Sigmoid colon (tissue), 4 donors: ENCODE measurements around the gene KCNK3.

Experiments used
- CTCF ChIP-seq, 4 experiments: fragments of 450-650 bp in 3 of 4; fragments of 200-600 bp in 1 of 4; IDR thresholded peaks; one replicate each; pipeline ENCODE4 v1.5.1; 2016 to 2019; ENCODE audit warnings: antibody characterized with exemption in 4 of 4, mild to moderate bottlenecking in 3 of 4, moderate library complexity in 2 of 4
- EP300 ChIP-seq, 4 donors: sonication (generic); formaldehyde crosslinking; IDR thresholded peaks; one replicate each; pipeline ENCODE4 v1.6.1; 2017; ENCODE audit warnings: antibody characterized with exemption in 4 of 4
- POLR2A ChIP-seq, 2 donors: fragments of 450-650 bp; IDR thresholded peaks; one replicate each; pipeline ENCODE4 v1.6.1; 2016; ENCODE audit warnings: antibody characterized with exemption in 2 of 2, mild to moderate bottlenecking in 2 of 2, moderate library complexity in 2 of 2
- POLR2AphosphoS5 ChIP-seq, 4 donors: sonication (generic); formaldehyde crosslinking; IDR thresholded peaks; one replicate each; pipeline ENCODE4 v1.6.1; 2017; ENCODE audit warnings: antibody characterized with exemption in 4 of 4

GRCh38 chr2:26758790-26759321 lies 66.3 kb downstream of the KCNK3 start:
- TF ChIP-seq CTCF (IDR thresholded peaks at IDR 0.05) (no peak), POLR2A (IDR thresholded peaks at IDR 0.05) (no peak), POLR2AphosphoS5 (IDR thresholded peaks at IDR 0.05) (no peak), EP300 (IDR thresholded peaks at IDR 0.05) (no peak)
